Measurements from ENCODE around the gene ITCH.
"Not testable (repeated sequence)": the region's sequence is repeated elsewhere in the genome, so short reads cannot be mapped to it uniquely, and the experiment has no call there.

Gene ITCH

DNA sequence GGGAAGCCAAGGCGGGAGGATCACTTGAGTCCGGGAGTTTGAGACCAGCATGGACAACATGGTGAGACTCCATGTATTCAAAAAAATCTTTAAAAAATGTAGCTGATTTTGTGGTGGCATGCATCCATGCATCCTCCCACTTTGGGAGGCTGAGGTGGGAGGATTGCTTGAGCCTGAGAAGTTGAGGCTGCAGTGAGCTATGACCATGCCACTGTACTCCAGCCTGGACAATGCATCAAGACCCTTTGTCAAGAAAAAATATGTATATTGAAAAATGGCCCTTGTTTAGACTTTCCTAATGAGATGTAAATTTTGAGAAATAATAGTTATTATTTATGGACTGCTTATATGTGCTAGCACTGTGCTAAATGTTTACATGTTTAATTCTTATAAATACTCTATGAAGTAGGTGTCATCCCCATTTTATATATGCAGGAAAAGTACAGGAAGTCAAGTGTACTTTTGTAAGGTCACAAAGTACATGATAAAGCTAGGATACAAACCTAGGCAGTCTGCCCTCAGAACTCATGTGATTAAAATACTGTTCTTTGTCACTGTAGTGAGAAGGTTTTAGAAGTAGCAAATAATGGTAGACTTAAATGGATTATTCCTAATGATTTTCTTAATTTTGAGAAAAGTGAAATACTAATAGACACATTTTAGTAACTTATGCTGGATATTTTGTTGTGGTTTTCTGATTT lies 58.8 kb downstream of the ITCH start:
- H3K4me3 ChIP-seq (ENCODE audit: control insufficient read depth, low read depth, low read length), result no peak overlapping the region
- TF ChIP-seq, protein P1, sequence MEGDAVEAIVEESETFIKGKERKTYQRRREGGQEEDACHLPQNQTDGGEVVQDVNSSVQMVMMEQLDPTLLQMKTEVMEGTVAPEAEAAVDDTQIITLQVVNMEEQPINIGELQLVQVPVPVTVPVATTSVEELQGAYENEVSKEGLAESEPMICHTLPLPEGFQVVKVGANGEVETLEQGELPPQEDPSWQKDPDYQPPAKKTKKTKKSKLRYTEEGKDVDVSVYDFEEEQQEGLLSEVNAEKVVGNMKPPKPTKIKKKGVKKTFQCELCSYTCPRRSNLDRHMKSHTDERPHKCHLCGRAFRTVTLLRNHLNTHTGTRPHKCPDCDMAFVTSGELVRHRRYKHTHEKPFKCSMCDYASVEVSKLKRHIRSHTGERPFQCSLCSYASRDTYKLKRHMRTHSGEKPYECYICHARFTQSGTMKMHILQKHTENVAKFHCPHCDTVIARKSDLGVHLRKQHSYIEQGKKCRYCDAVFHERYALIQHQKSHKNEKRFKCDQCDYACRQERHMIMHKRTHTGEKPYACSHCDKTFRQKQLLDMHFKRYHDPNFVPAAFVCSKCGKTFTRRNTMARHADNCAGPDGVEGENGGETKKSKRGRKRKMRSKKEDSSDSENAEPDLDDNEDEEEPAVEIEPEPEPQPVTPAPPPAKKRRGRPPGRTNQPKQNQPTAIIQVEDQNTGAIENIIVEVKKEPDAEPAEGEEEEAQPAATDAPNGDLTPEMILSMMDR (conservative IDR thresholded peaks at IDR 0.05; ENCODE audit: control insufficient read depth, insufficient read depth, low read depth, low read length), result no peak
- DNase-seq (ENCODE audit: low read depth), result no peak

GRCh38 chr20:34425032-34425690 lies 62.1 kb downstream of the ITCH start:
- DNase-seq (ENCODE audit: low read depth); H3K4me3 ChIP-seq (ENCODE audit: control insufficient read depth, low read depth, low read length): not testable (repeated sequence)

DNA sequence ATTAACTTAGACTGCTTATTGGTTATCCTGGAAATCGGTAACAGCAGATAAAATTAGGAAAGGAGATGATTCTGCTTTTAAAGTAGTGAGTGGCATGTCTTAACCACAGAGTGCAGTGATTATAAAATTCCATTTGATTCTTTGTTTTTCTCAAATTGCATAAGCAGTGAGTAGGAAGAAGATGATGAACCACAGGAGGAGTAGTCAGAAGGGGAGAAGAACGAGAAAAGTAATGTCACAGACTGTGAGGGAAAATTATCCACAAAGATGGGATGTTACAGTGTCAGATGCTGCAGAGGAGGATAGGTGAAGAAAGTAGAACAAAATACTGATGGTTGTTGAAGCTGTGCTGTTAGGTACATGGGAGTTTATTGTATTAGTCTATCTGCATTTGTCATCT lies 63.0 kb downstream of the ITCH start:
- peak; percentile 11 for DNase-seq (ENCODE audit: low read depth)
- H3K4me3 ChIP-seq (ENCODE audit: control insufficient read depth, low read depth, low read length), result no peak overlapping the region
- TF ChIP-seq, protein P1 (conservative IDR thresholded peaks at IDR 0.05; ENCODE audit: control insufficient read depth, insufficient read depth, low read depth, low read length), result no peak

DNA sequence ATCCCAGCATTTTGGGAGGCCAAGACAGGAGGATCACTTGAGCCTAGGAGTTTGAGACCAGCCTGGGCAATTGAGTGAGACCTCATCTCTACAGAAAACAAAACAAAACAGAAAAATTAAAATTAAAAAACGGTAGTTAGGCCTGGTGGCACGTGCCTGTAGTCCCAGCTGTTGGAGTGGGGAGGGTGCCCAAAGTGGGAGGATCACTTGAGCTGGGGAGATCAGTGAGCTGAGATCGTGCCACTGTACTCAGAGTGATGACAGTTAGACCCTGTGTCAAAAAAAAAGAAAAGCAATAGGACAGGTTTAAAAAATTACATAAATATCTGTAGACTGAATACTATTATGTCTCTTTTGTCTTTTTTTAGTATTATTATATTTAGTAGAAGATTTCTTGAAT lies 64.3 kb downstream of the ITCH start:
- TF ChIP-seq, protein P1 (conservative IDR thresholded peaks at IDR 0.05; ENCODE audit: control insufficient read depth, insufficient read depth, low read depth, low read length), result no peak
- DNase-seq (ENCODE audit: low read depth), result no peak
- no peak overlapping the region for H3K4me3 ChIP-seq (ENCODE audit: control insufficient read depth, low read depth, low read length)

- TF ChIP-seq, protein P1 (conservative IDR thresholded peaks at IDR 0.05; ENCODE audit: control insufficient read depth, insufficient read depth, low read depth, low read length), result no peak
- no peak overlapping the region for H3K4me3 ChIP-seq (ENCODE audit: control insufficient read depth, low read depth, low read length)
Observed at GRCh38 chr20:34427784-34428183, 64.7 kb downstream of the ITCH start.

GRCh38 chr20:34431168-34431567 lies 68.1 kb downstream of the ITCH start:
- H3K4me3 ChIP-seq (ENCODE audit: control insufficient read depth, low read depth, low read length), result no peak overlapping the region
- DNase-seq (ENCODE audit: low read depth), result no peak
- TF ChIP-seq, protein P1 (conservative IDR thresholded peaks at IDR 0.05; ENCODE audit: control insufficient read depth, insufficient read depth, low read depth, low read length), result no peak

More at GRCh38 chr20:34427784-34428183, 64.7 kb downstream of the ITCH start:
- no peak for DNase-seq (ENCODE audit: low read depth)

DNA sequence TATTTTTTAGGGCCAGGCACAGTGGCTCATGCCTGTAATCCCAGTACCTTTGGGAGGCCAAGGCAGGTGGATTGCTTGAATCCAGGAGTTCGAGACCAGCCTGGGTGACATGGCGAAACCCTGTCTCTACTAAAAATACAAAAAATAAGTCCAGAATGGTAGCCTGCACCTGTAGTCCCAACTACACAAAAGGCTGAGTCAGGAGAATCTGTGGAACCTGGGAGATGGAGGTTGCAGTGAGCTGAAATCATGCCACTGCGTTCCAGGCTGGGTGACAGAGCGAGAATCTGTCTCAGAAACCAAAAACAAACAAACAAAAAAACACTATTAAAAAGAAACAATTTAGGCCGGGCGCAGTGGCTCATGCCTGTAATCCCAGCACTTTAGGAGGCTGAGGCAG lies 69.6 kb downstream of the ITCH start:
- DNase-seq (ENCODE audit: low read depth); H3K4me3 ChIP-seq (ENCODE audit: control insufficient read depth, low read depth, low read length): not testable (repeated sequence)

Measured in fibroblast of mammary gland (primary cell).